HG03108 (cell line): ENCODE measurements around the gene MLLT3.

Experiments used
- ATAC-seq: cut with Tn5 transposase; IDR thresholded peaks from one replicate; pipeline ENCODE4 v1.9.1; 2021; ENCODE audit warnings: moderate library complexity; ENCODE audit not compliant: unreplicated experiment

The MLLT3 gene

DNA sequence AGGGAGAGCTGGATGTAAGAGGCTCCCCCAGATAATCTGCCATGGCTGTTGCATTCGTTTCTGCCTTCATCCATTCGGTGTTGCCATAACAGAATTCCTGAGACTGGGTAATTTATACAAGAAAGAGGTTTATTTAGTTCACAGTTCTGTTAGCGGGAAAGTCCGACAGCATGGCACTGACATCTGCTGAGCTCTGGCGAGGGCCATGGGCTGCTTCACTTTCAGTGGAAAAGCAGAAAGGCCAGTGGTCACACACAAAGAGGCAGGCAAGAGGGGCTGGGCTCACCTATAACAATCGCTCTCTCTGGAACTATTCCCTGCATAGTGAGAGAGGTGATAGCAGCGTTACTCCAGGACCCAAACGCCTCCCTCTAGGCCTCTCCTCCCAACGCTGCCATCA, 305.9 kb downstream of the MLLT3 start:
- no peak for ATAC-seq

GRCh38 chr9:20315677-20316076, 306.6 kb downstream of the MLLT3 start:
- ATAC-seq: no peak

DNA sequence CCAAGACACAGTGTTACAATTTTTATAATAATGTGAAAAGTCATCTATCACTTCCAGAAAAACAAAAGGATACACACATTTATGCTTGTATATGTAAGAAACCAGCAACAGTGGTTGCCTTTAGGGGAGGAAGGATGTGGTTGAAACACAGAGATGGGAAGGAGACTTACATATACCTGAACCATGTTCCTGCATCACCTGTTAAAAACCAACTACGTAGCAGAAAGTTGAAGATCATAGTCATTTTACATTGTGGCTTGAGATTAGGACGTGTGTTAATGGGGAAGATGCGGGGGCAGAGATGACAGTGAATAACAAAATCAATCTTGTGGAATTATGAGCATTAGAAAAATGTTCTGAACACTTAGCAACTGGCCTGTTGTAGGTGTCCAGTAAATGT, 307.3 kb downstream of the MLLT3 start:
- no peak for ATAC-seq

DNA sequence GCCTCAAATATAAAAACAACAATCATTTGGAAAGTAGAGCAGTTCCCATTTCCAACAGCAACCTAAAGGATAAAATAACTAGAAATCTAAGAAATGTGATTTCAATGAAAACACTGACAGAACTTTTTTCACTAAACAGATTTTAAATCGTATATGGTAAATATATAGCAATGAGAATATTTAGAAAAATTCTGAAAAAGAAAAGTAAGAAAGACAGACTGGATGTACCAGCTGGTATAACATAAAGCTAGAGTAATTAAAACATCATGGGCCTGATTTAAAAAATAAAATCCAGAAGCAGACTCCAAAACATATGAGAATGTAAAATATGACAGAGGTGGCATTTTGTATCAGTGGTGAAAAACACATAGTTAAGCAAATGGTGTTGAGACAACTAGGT, 308.9 kb downstream of the MLLT3 start:
- ATAC-seq: no peak

DNA sequence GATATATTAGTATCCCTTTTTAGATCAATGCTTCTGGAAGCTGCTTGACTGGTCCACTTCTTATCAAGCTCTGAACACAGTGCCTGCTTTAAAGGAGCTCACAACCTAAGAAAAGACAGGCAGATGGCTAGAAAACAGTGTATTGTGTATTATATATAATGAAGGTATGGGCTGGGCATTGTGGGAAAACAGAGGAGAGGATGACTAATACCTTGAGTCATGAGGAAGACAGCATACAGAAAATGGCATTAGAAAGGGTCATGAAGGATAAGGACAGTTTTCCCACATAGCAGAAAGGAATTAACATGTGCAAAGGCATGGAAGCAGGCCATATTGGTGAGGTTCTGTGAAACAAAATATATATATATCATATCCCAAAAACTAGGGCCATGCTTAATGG, 309.6 kb downstream of the MLLT3 start:
- ATAC-seq: no peak

DNA sequence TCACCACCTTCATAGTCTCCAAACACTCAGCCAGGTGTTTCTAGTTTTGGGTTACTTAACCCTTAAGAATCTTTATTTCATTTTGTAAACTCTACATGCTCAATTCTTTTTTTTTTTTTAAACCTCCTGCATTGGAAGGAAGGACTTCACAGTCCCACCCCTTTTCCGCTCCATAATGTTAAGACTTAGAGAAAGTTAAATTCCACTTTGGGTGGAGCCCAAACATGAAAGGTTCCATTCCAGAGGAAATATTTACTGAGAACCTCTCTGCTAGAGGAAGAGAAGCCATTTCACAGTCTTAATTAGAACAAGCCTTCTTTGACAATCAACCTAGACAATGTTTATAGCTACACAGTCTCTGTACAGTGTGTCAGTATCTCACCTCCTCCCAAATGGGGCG, 312.3 kb downstream of the MLLT3 start:
- ATAC-seq: no peak

- no peak for ATAC-seq
Observed at GRCh38 chr9:20309124-20309523, 313.2 kb downstream of the MLLT3 start.

DNA sequence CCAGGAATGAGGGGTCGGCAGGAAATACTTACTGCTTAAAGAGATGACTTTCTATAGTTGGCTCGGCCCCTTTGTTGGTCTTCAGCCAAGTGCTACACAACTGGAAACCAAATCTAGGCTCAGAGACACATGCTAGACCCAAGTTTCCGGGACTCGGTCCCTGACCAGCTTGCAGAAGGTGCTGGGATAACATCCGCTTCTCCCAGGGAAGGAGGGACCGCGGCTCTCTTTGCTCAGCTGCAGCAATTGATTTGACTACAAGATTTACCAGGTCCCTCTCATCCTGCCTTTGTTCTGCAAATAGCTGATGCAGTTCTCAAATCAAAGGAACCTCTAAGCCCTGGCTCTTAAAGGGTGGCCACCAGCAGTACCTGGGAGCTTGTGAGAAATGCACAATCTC, 314.7 kb downstream of the MLLT3 start:
- ATAC-seq: no peak

DNA sequence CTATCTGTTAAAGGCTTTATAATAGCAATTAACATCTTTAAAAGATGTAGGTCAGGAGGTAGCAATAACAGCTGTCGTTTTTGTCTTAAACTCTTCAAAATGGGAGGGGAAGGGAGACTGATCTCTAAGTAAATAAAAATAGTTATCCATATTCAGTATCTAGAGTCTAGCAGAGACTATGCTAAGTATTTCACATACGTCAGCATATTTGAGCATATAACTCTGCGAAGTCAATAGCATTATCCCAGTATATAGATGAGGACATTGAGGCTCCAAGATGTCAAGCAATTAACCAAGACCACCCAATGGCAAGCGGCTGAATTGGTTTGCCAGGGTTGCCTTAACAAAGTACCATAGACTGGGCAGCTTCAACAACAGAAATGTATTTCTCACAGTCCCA, 316.8 kb downstream of the MLLT3 start:
- no peak for ATAC-seq

- ATAC-seq: no peak
Observed at GRCh38 chr9:20303996-20304395, 318.3 kb downstream of the MLLT3 start.

- no peak for ATAC-seq
Observed at GRCh38 chr9:20303066-20303465, 319.2 kb downstream of the MLLT3 start.

DNA sequence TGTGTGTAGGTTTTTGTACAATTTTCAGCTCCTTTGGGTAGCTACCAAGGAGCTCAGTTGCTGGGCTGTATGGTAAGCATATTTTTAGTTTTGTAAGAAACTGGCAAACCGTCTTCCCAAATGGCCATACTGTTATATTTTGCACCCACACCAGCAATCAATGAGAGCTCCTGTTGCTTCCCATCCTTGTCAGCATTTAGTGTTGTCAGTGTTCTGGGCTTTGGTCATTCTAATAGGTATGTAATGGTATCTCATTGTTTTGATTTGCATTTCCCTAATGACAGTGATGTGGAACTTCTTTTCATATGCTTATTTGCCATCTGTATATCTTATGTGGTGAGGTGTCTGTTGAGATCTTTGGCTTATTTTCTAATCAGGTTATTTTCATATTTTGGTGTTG, 320.1 kb downstream of the MLLT3 start:
- no peak for ATAC-seq

GRCh38 chr9:20300430-20301115, 321.7 kb downstream of the MLLT3 start:
- no peak for ATAC-seq

DNA sequence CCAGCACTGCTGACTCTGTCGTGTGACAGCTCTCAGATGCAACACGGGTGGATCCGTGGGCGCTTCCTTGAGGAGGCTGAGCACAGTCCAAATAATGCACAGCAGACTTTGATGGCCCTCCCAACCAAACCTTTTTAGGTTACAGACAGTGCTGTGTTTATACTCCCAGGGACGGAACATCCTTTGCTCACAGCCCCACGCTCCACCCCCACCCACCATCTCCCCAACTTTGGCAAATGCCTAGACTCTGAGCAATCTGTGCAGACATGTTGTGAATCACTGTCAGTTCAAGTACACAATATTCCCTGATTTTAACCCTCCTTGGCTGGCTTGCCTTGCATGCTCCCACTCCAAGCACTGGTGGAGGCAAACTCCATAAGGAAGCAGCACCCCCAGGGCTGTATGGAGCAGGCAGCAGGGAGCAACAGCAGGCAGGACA, 324.6 kb downstream of the MLLT3 start:
- ATAC-seq: no peak

- ATAC-seq: no peak
Observed at GRCh38 chr9:20295555-20295954, 326.7 kb downstream of the MLLT3 start.

GRCh38 chr9:20294046-20294750, 328.1 kb downstream of the MLLT3 start:
- ATAC-seq: no peak

- ATAC-seq: no peak
Observed at GRCh38 chr9:20292002-20292401, 330.3 kb downstream of the MLLT3 start.
